ENCODE data around the gene STK17B. TPM values are rescaled to one million over a fixed set of nuclear protein-coding genes. Genes with fewer than 3 reads are reported as not detected.
"Not testable (repeated sequence)": the region's sequence is repeated elsewhere in the genome, so short reads cannot be mapped to it uniquely, and the experiment has no call there.

Gene STK17B
- total RNA-seq, 4 donors from 2014 or later: 3.6 to 21.1 (median 11.9) TPM

DNA sequence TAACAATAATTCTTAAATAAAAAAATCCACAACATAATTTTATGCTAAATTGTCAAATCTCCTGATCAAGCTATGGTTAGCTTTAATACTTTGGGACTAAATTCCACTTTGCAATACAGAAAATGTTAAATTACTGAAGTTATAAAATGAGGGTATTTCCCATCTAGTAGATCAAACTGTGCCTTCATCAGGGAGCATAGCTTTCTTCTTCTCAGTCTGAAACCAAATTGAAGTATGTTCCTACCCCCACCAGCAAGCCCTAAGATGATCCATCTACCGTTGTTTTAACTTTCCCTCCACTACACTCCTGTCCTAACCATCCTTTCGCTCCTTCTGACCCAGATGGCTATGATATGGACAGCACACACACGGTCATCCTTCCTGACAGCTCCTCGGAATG lies 24.4 kb upstream of the STK17B start:
- no peaks in the 10 kb centered on the region for H3K9me3 ChIP-seq

DNA sequence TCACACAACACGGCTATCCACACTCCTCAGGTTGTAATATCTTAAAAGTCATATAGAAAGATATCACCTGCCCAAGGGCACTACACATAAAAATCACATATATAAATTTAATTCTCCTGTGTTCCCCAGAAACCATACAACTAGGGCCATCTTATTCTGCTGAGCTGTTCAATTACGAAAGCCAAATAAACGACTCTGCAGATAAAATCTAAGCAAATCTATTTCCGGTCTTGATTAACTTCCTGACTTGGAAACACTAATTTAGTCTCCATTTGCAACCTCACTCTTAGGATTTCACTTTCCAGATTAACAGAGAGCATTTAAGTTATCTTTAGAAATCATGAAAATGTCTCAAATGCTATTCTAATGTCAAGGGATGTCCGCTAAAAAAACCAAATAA lies 23.9 kb upstream of the STK17B start:
- Histone ChIP-seq H3K9me3 (no peaks in the 10 kb centered on the region), H3K36me3 (no peaks in the 10 kb centered on the region), H3K4me3 (no peak overlapping the region), H3K4me1 (no peaks in the 10 kb centered on the region), H3K27me3 (no peaks in the 10 kb centered on the region), H3K27ac (no peak overlapping the region)
- no peak for ATAC-seq
- whole genome bisulfite sequencing, 2 donors (ENCODE audit: low coverage in 1 of 2): 61 to 65% methylated on average over 5 of the region's 5 CpGs
- no peak for TF ChIP-seq POLR2AphosphoS5 (IDR thresholded peaks at IDR 0.05)
- TF ChIP-seq EP300 (IDR thresholded peaks at IDR 0.05): no peak
- TF ChIP-seq, protein P1, sequence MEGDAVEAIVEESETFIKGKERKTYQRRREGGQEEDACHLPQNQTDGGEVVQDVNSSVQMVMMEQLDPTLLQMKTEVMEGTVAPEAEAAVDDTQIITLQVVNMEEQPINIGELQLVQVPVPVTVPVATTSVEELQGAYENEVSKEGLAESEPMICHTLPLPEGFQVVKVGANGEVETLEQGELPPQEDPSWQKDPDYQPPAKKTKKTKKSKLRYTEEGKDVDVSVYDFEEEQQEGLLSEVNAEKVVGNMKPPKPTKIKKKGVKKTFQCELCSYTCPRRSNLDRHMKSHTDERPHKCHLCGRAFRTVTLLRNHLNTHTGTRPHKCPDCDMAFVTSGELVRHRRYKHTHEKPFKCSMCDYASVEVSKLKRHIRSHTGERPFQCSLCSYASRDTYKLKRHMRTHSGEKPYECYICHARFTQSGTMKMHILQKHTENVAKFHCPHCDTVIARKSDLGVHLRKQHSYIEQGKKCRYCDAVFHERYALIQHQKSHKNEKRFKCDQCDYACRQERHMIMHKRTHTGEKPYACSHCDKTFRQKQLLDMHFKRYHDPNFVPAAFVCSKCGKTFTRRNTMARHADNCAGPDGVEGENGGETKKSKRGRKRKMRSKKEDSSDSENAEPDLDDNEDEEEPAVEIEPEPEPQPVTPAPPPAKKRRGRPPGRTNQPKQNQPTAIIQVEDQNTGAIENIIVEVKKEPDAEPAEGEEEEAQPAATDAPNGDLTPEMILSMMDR (IDR thresholded peaks at IDR 0.05): no peak
- TF ChIP-seq POLR2A (IDR thresholded peaks at IDR 0.05): no peak

More for the DNA sequence above, 24.4 kb upstream of the STK17B start:
- Histone ChIP-seq H3K4me1 (no peaks in the 10 kb centered on the region), H3K36me3 (no peaks in the 10 kb centered on the region), H3K27ac (no peak overlapping the region), H3K4me3 (no peak overlapping the region), H3K27me3 (no peaks in the 10 kb centered on the region)
- TF ChIP-seq POLR2AphosphoS5 (IDR thresholded peaks at IDR 0.05) (no peak), EP300 (IDR thresholded peaks at IDR 0.05) (no peak), POLR2A (IDR thresholded peaks at IDR 0.05) (no peak)
- TF ChIP-seq, protein P1 (IDR thresholded peaks at IDR 0.05): no peak
- WGBS, 2 donors (ENCODE audit: low coverage in 1 of 2): 63 to 90% methylated on average over 4 of the region's 4 CpGs
- ATAC-seq: no peak

DNA sequence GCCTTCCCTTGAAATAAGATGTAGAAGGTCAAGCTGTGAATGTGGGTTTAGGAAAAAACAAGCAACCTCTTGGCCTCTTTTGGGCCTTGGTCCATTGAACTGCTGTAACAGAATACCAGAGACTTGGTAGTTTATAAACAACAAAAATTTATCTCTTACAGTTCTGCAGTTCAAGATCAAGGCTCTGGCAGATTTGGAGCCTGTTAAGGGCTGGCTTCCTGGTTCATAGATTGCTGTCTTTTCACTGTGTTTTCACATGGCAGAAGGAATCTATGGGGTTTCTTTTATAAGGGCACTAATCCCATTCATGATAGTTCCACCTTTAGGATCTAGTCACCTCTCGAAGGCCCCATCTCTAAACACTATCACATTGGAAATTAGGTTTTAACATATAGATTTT lies 20.2 kb upstream of the STK17B start:
- 92 to 100% methylated on average over 1 of the region's 1 CpG for WGBS, 2 donors (ENCODE audit: low coverage in 1 of 2)
- Histone ChIP-seq H3K27ac (no peak overlapping the region), H3K36me3 (no peaks in the 10 kb centered on the region), H3K9me3 (no peaks in the 10 kb centered on the region), H3K4me3 (no peak overlapping the region), H3K27me3 (no peaks in the 10 kb centered on the region), H3K4me1 (no peaks in the 10 kb centered on the region)
- no peak for ATAC-seq
- TF ChIP-seq POLR2A (IDR thresholded peaks at IDR 0.05) (no peak), EP300 (IDR thresholded peaks at IDR 0.05) (no peak), POLR2AphosphoS5 (IDR thresholded peaks at IDR 0.05) (no peak)
- TF ChIP-seq, protein P1 (IDR thresholded peaks at IDR 0.05): no peak

DNA sequence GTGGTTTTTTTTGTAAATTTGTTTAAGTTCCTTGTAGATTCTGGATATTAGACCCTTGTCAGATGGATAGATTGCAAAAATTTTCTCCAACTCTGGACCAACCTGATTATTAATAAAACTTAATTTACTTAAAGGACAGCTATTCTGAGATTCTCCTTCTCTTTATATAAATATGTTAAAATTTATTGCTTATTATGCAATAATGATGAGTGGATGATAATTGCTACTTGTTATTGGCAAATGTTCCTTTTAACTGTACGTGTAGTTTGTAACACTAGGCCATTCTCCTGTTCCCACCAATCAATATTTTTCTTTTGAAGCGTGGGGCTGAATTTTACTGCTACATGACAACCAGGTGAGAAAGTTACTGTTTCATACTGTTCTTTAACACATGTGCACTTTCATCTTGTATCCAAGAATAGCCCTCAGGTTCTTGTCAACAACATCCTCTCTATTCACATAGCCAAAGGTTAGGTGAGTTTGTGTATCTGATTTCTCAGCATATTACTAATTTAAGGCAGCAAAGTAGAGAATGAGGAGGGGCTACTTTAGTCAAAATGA lies 16.6 kb upstream of the STK17B start:
- no peaks in the 10 kb centered on the region for H3K27me3 ChIP-seq
- no peaks in the 10 kb centered on the region for H3K36me3 ChIP-seq
- TF ChIP-seq, protein P1 (IDR thresholded peaks at IDR 0.05): no peak
- TF ChIP-seq POLR2AphosphoS5 (IDR thresholded peaks at IDR 0.05) (no peak), POLR2A (IDR thresholded peaks at IDR 0.05) (no peak), EP300 (IDR thresholded peaks at IDR 0.05) (no peak)
- 89 to 90% methylated on average over 2 of the region's 2 CpGs for WGBS, 2 donors (ENCODE audit: low coverage in 1 of 2)
- H3K4me1 ChIP-seq: no peaks in the 10 kb centered on the region
- no peak for ATAC-seq
- H3K27ac ChIP-seq: no peak overlapping the region
- no peak overlapping the region for H3K4me3 ChIP-seq
- no peaks in the 10 kb centered on the region for H3K9me3 ChIP-seq

DNA sequence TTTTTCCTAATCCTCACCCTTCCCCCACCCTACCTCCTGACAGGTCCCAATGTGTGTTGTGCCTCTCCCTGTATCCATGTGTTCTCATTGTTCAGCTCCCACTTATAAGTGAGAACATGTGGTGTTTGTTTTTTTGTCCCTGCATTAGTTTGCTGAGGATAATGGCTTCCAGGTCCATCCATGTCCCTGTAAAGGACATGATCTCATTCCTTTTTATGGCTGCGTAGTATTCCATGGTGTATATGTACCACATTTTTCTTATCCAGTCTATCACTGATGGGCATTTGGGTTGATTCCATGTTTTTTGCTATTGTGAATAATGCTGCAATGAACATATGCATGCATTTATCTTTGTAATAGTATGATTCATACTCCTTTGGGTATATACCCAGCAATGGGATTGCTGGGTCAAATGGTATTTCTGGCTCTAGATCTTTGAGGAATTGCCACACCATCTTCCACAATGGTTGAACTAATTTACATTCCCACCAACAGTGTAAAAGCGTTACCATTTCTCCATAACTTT lies 15.9 kb upstream of the STK17B start:
- not testable (repeated sequence) for H3K4me3 ChIP-seq
- WGBS, 2 donors (ENCODE audit: low coverage in 1 of 2): 97 to 100% methylated on average over 2 of the region's 2 CpGs

More for the DNA sequence above, 15.9 kb upstream of the STK17B start:
- not testable (repeated sequence) for H3K27ac ChIP-seq, H3K27me3 ChIP-seq, ATAC-seq, H3K36me3 ChIP-seq, H3K4me1 ChIP-seq, H3K9me3 ChIP-seq

Data from gastroesophageal sphincter (tissue), 4 donors.